T follicular helper cell (primary cell): ENCODE data around the gene TGOLN2.
"Not testable (repeated sequence)": the region's sequence is repeated elsewhere in the genome, so short reads cannot be mapped to it uniquely, and the experiment has no call there.

ENCODE experiments used
- DNase-seq: peaks from one replicate; pipeline ENCODE4 v3.0.0-alpha.2; 2020; ENCODE audit warnings: low read depth
- total RNA-seq, 2 experiments: gene quantifications; one replicate each; lab custom pipeline; 2026; lab: John Stamatoyannopoulos, UW

Gene TGOLN2
- 149 to 215 reads per million in 2 experiments for total RNA-seq

- DNase-seq = peak; percentile 91
Measured at GRCh38 chr2:85327822-85328617, at the start of gene TGOLN2. TGOLN2 (minus strand) TSS chr2:85327989; CDS start chr2:85327962, 27 bp downstream.

GRCh38 chr2:85377083-85377482 lies 49.3 kb upstream of the TGOLN2 start:
- DNase-seq = no peak

- no peak for DNase-seq
Measured at GRCh38 chr2:85376291-85377065, 48.7 kb upstream of the TGOLN2 start.

- DNase-seq = no peak
Measured at GRCh38 chr2:85371045-85371444, 43.3 kb upstream of the TGOLN2 start.

- no peak for DNase-seq
Measured at GRCh38 chr2:85369500-85369899, 41.7 kb upstream of the TGOLN2 start.

- no peak for DNase-seq
Measured at GRCh38 chr2:85368921-85369320, 41.1 kb upstream of the TGOLN2 start.

- no peak for DNase-seq
Measured at GRCh38 chr2:85367180-85367579, 39.4 kb upstream of the TGOLN2 start.

- not testable (repeated sequence) for DNase-seq
Measured at GRCh38 chr2:85362653-85363387, 35.0 kb upstream of the TGOLN2 start.

GRCh38 chr2:85357736-85358135 lies 29.9 kb upstream of the TGOLN2 start:
- DNase-seq = no peak

- no peak for DNase-seq
Measured at GRCh38 chr2:85356186-85356585, 28.4 kb upstream of the TGOLN2 start.

- DNase-seq = no peak
Measured at GRCh38 chr2:85355521-85355920, 27.7 kb upstream of the TGOLN2 start.

- DNase-seq = no peak
Measured at GRCh38 chr2:85355073-85355410, 27.3 kb upstream of the TGOLN2 start.

- DNase-seq = peak; percentile 97
Measured at GRCh38 chr2:85354286-85355072, 26.7 kb upstream of the TGOLN2 start, which contains the start of the genes ELMOD3 and RETSAT. ELMOD3 (plus strand) TSS chr2:85354769; CDS start chr2:85357199, 2,430 bp downstream. RETSAT (minus strand) TSS chr2:85354528; CDS start chr2:85354507, 21 bp downstream.

GRCh38 chr2:85353876-85354285 lies 26.1 kb upstream of the TGOLN2 start:
- no peak for DNase-seq

- DNase-seq = no peak
Measured at GRCh38 chr2:85347599-85347998, 19.8 kb upstream of the TGOLN2 start.

- DNase-seq = no peak
Measured at GRCh38 chr2:85344356-85344954, 16.7 kb upstream of the TGOLN2 start.

- DNase-seq = not testable (repeated sequence)
Measured at GRCh38 chr2:85343207-85343895, 15.6 kb upstream of the TGOLN2 start.

GRCh38 chr2:85342156-85342555 lies 14.4 kb upstream of the TGOLN2 start:
- no peak for DNase-seq

GRCh38 chr2:85341269-85342029 lies 13.7 kb upstream of the TGOLN2 start:
- DNase-seq = no peak
